ENCODE data around the gene DTNBP1. TPM values are rescaled to one million over a fixed set of nuclear protein-coding genes. Genes with fewer than 3 reads are reported as not detected.

Gene DTNBP1
- total RNA-seq, 1 donor from 2014 or later: 10.2 TPM

DNA sequence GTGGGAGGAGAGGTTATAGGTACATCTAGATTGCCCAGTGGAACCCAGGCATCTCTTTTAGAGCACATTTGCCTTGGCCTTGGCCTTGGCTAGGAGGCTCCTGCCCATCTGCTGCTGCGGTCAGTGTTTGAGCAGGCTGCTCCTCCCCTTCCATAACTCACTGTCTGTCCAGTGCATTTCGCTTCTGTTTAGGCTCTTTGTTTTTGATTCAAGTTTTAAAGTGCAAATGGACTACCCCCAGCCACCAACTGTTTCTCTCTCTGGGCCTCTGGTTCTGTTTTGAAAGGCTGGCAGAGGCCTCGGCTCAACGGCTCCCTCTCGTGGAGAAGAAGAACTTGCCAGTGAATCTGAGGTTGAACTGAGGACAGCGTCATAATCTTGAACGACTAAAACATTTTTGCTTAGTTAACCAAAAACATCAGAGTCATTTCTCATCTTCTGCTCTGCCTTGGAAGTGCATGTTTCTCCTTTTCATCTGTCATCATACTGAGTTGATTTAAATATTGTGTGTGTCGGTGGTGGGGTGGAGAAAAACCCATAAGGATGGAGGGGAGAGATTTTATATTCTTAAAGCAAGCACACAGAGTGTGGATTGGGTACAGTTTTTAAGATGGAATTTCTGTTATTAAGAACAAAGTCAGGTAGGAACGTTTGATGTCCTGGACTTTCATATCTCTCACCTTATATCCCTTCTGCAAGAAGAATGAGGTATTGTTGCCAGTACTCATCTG, 171.4 kb downstream of the DTNBP1 start:
- DNase-seq (ENCODE audit: low spot score in 2 of 2) (peak; percentile 78), FAIRE-seq (peak; percentile 66)

DNA sequence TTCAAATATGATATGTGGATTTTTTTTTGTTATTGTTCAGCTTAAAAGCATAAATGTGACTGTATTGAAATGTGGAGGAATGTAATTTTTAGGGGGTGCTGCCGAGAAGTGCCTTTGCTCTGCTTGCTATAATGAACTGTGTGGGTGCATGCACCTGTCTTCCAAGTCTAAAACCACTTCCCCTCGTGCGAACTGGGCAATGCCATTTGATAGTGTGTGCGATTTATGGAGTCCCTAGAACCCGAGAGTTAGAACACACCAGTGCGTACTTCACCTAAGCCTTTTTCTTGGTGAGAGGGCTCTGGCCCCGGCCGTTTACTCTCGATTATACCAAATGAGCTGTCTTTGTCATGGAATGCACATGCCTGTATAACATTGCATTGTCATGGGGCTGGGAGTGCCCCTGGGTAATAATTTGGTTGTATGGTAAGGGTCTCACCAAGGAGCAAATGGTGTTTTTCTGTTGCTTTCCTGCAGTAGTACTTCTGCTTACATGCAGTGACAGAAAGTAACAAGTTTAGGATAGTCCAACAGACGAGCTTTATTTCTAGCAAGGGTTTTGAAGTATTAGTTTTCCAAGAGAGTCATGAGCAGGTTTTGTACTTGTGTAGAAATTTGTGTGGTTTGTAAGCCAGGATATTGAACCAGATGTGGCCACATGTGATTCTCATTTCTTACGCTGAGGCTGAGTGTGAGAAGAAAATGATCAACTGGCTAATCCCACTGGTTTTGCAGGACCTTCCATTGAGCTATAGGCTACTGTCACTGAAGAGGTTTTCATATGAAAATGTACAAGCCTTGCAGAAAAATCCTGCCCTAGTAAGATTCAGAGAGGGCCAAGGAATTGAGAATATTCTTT, 172.4 kb downstream of the DTNBP1 start:
- DNase-seq (ENCODE audit: low spot score in 2 of 2): no peak
- FAIRE-seq: no peak

GRCh38 chr6:15489261-15489962, 173.4 kb downstream of the DTNBP1 start:
- DNase-seq (ENCODE audit: low spot score in 2 of 2): no peak
- FAIRE-seq: no peak

DNA sequence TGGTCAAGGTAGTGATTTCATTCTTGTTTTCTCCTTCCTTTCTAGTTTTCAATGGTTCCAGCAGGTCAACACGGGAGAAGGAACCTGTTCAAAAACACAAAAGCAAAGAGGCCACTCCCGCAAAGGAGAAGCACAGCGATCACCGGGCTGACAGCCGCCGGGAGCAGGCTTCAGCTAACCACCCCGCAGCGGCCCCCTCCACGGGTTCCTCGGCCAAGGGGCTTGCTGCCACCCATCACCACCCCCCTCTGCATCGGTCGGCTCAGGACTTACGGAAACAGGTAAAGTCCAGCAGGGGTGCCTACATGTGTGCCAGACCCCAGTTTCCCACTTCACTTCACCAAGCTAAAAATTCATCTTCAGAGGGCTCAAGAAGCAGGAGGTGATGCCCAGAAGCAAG, 175.6 kb downstream of the DTNBP1 start:
- DNase-seq (ENCODE audit: low spot score in 2 of 2): no peak
- FAIRE-seq: no peak

DNA sequence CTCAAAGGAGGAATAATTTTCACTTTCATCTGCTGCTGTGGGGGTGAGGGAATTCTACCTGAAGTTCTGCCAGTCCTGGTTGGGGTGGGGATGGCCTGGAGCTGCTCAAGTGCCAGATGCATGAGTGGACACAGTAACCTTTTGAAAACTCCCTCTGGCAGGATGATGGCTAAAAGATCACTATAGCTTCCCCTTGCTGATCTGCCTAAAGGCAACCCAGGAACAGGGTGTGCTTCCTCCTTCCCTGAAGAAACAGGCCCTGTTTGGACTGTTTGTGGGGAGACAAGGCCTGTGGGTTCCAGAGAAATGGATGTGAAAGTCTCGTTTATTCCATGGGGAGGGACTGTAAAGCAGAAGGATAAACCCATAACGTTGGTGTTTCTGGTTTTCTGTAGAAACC, 176.9 kb downstream of the DTNBP1 start:
- FAIRE-seq (no peak), DNase-seq (ENCODE audit: low spot score in 2 of 2) (no peak)

DNA sequence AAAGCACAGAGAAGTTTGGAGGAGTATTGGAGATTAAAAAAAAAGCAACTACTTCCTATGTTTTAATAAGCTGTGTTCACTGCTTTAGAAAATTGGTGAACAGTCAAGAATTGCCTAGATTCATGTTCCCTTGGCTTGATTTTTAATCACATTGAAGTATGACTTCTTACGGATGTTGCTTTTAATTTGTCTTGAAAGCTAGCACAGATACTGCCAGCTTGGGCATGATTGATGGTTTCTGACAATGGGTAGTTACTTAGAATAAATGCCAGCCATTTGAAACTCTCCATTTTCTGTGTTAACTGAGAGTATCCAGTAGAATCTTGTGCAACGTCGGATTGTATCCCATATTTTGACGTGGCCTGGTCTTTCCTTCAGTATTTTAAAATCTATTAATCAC, 178.0 kb downstream of the DTNBP1 start:
- FAIRE-seq (no peak), DNase-seq (ENCODE audit: low spot score in 2 of 2) (no peak)

- DNase-seq (ENCODE audit: low spot score in 2 of 2) (no peak), FAIRE-seq (no peak)
Measured at GRCh38 chr6:15484140-15484539, 178.7 kb downstream of the DTNBP1 start.

GRCh38 chr6:15483060-15483459, 179.8 kb downstream of the DTNBP1 start:
- FAIRE-seq (no peak), DNase-seq (ENCODE audit: low spot score in 2 of 2) (no peak)

GRCh38 chr6:15481390-15482291, 181.2 kb downstream of the DTNBP1 start:
- FAIRE-seq (no peak), DNase-seq (ENCODE audit: low spot score in 2 of 2) (no peak)

GRCh38 chr6:15480525-15480924, 182.3 kb downstream of the DTNBP1 start:
- DNase-seq (ENCODE audit: low spot score in 2 of 2) (no peak), FAIRE-seq (no peak)

- no peak for DNase-seq (ENCODE audit: low spot score in 2 of 2)
- no peak for FAIRE-seq
Measured at GRCh38 chr6:15479761-15480160, 183.1 kb downstream of the DTNBP1 start.

DNA sequence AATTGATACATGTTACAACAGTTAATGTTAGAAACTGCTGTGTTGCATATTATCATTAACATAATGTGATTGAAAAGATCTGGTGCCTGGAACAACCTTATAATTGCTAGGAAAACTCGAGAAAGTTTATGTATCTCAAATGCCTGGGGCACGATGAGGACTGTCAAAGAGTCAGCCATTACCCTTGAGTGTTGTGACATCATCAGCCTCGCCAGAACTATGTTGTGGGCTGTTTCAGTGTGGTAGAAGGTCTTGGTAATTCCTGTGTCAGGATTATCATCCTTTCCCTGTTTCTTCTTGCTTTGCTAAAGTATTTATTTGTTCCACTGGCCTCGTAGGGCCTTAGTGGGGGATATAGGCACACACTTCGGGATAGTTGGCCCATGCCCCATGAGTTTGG, 185.1 kb downstream of the DTNBP1 start:
- FAIRE-seq (no peak), DNase-seq (ENCODE audit: low spot score in 2 of 2) (no peak)

GRCh38 chr6:15476631-15477380, 186.0 kb downstream of the DTNBP1 start:
- DNase-seq (ENCODE audit: low spot score in 2 of 2) (no peak), FAIRE-seq (no peak)

GRCh38 chr6:15475872-15476271, 187.0 kb downstream of the DTNBP1 start:
- DNase-seq (ENCODE audit: low spot score in 2 of 2): no peak
- FAIRE-seq: no peak

DNA sequence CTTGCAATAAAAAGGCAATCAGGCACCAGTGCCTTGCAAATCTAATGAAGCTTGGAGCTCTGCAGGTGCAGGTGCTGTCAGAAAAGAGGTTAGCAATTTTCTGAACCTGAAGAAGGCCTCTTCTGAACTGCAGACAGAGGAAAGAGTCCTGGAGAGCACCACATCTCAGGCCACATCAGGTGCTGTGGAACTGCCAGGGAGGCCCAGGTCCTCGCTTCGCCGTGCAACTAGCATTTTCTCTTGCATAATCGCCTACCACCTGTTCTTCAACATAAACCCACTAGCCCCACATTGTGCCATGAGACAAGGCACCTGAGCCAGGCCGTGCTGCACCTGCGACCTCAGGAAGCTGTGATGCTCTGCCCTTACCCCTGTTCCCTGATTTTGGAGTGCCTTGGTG, 187.6 kb downstream of the DTNBP1 start:
- DNase-seq (ENCODE audit: low spot score in 2 of 2): no peak
- no peak for FAIRE-seq

- no peak for DNase-seq (ENCODE audit: low spot score in 2 of 2)
- FAIRE-seq: no peak
Measured at GRCh38 chr6:15474196-15474595, 188.6 kb downstream of the DTNBP1 start.

DNA sequence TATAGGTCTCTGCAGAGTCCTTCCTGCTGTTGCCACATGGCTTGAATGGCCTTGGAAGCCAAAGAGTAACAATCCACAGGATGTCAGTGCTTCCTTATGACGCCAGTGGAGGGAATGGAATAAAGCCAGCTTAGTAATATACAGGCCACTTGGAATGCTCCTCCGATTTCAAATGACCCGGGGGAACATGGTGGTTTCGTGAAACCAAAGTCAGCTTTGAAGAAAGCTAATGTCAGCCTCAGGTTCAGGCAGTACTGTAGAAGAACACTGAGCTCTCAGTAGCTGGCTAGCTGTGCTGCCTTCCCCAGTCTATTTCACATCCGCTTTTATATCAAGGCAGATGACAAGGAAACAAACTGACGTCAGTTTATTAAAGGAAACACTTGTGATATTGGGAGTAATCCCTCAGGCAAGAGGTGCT, 189.1 kb downstream of the DTNBP1 start:
- DNase-seq (ENCODE audit: low spot score in 2 of 2) (no peak), FAIRE-seq (no peak)

DNA sequence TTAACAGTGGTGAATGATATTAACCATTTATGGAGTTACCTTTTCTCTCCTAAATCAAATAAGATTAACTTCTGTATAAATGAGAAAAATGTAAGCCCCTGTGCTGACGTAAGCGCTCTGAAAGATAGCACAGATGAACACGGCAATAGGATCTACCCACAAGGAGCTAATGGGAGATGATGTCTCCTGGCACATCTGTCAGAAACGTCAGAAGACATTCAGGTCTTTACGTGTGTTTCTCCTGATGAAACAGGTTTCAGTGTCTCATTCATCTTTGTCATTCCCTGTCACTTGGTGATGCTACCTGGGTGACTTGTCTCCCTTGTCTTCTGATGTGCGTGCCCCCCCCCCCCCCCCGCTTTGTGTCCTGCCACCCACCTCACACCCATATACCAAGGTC, 189.7 kb downstream of the DTNBP1 start:
- no peak for DNase-seq (ENCODE audit: low spot score in 2 of 2)
- FAIRE-seq: no peak
